Measurements from ENCODE around the gene MRTFA. TPM values are rescaled to one million over a fixed set of nuclear protein-coding genes. Genes with fewer than 3 reads are reported as not detected.

MRTFA gene
- total RNA-seq, 1 donor from 2014 or later: 48.9 TPM

DNA sequence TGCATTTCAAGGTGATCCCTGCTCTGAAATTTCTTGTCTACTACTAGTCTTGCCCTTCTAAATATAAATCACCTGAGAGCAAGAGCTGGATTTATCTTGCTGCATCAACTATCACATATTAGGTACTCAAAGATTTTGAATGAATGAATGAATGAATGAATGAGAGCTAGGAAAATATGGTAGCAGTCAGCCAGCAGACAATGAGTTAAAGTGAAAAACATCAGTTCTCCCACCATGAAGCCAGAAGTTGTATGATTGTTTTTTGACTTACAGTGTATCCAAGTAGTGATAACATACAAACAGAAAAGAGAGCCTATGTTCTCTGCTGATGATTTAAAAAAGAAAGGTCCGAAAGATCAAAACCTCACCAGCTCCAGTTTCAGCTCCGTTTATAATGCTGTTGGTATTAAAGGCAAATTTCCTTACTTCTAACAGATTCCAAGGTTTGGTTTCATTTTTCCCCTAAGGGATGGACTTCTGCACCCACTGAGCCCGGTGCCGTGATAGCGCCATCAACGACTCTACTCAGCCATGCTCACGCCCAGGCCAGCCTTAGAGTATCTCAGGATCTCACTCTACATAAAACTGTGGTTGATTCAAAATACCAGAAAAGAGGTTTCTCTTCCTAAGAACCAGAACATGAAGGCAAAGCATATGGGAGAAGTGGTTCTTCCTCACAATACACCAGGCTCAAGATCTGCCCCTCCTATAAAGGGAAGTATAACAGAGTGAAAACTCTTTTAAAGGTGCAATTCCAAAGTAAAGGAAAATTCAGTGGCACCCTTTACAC lies 174.1 kb downstream of the MRTFA start:
- H3K27ac Mint-ChIP-seq: peak overlapping the region; percentile 98
- H3K27me3 Mint-ChIP-seq (ENCODE audit: low read depth): no peaks in the 10 kb centered on the region
- H3K36me3 Mint-ChIP-seq (ENCODE audit: low read depth): peaks cover 38% of the 10 kb centered on the region
- intact Hi-C loops (cut with micrococcal nuclease): loop anchor here (2.0 to 5.0 kb wide), 2 partner anchors 35 to 62 kb away; no protein-coding TSS in a partner anchor
- H3K9me3 Mint-ChIP-seq: no peaks in the 10 kb centered on the region
- peaks cover 53% of the 10 kb centered on the region for H3K4me1 Mint-ChIP-seq (ENCODE audit: low read depth)
- peak overlapping the region; percentile 93 for H3K4me3 Mint-ChIP-seq (ENCODE audit: low read depth)
- DNase-seq (ENCODE audit: low spot score): peak; percentile 22

- H3K27ac Mint-ChIP-seq: no peak overlapping the region
- DNase-seq (ENCODE audit: low spot score): no peak
- peaks cover 51% of the 10 kb centered on the region for H3K4me1 Mint-ChIP-seq (ENCODE audit: low read depth)
Measured at GRCh38 chr22:40453671-40454070, 182.8 kb downstream of the MRTFA start.

GRCh38 chr22:40452730-40453487 lies 183.6 kb downstream of the MRTFA start:
- Mint-ChIP-seq H3K27ac (no peak overlapping the region), H3K36me3 (ENCODE audit: low read depth) (peaks cover 41% of the 10 kb centered on the region), H3K4me3 (ENCODE audit: low read depth) (no peak overlapping the region), H3K9me3 (no peaks in the 10 kb centered on the region), H3K4me1 (ENCODE audit: low read depth) (peaks cover 46% of the 10 kb centered on the region), H3K27me3 (ENCODE audit: low read depth) (no peaks in the 10 kb centered on the region)
- intact Hi-C loops (cut with micrococcal nuclease): no loop called here
- no peak for DNase-seq (ENCODE audit: low spot score)

More at GRCh38 chr22:40453671-40454070, 182.8 kb downstream of the MRTFA start:
- Mint-ChIP-seq H3K9me3 (no peaks in the 10 kb centered on the region), H3K36me3 (ENCODE audit: low read depth) (peaks cover 45% of the 10 kb centered on the region), H3K4me3 (ENCODE audit: low read depth) (no peak overlapping the region), H3K27me3 (ENCODE audit: low read depth) (no peaks in the 10 kb centered on the region)
- intact Hi-C loops (cut with micrococcal nuclease): no loop called here

- Mint-ChIP-seq H3K27ac (peak overlapping the region; percentile 24), H3K4me3 (ENCODE audit: low read depth) (no peak overlapping the region), H3K27me3 (ENCODE audit: low read depth) (no peaks in the 10 kb centered on the region), H3K4me1 (ENCODE audit: low read depth) (peaks cover 47% of the 10 kb centered on the region), H3K36me3 (ENCODE audit: low read depth) (peaks cover 50% of the 10 kb centered on the region), H3K9me3 (no peaks in the 10 kb centered on the region)
- intact Hi-C loops (cut with micrococcal nuclease): no loop called here
- DNase-seq (ENCODE audit: low spot score): no peak
Measured at GRCh38 chr22:40451210-40451609, 185.3 kb downstream of the MRTFA start.

- peaks cover 52% of the 10 kb centered on the region for H3K36me3 Mint-ChIP-seq (ENCODE audit: low read depth)
- H3K27ac Mint-ChIP-seq: no peak overlapping the region
- H3K4me1 Mint-ChIP-seq (ENCODE audit: low read depth): peaks cover 48% of the 10 kb centered on the region
Measured at GRCh38 chr22:40450616-40451015, 185.9 kb downstream of the MRTFA start.

DNA sequence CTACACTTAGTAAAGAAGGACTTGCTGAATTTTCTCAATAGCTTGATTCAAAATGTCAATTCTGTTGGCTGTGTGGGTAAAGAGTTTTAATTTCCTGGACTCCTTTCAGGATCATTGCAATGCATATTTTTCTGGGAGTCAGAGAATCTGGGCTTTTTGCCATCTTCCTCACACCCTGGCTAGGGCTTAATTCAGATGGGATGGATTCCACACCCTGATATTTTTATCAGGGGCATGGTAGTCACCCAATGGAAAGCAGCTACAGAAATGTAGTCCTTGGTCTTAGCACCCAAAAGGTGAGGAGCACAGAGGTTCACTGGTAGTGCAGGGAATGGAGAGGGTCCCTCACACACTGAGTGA lies 186.9 kb downstream of the MRTFA start:
- intact Hi-C loops (cut with micrococcal nuclease): no loop called here
- Mint-ChIP-seq H3K27ac (no peak overlapping the region), H3K4me1 (ENCODE audit: low read depth) (peaks cover 48% of the 10 kb centered on the region), H3K36me3 (ENCODE audit: low read depth) (peaks cover 52% of the 10 kb centered on the region), H3K9me3 (no peaks in the 10 kb centered on the region), H3K27me3 (ENCODE audit: low read depth) (no peaks in the 10 kb centered on the region), H3K4me3 (ENCODE audit: low read depth) (no peak overlapping the region)
- no peak for DNase-seq (ENCODE audit: low spot score)

More at GRCh38 chr22:40450616-40451015, 185.9 kb downstream of the MRTFA start:
- no peaks in the 10 kb centered on the region for H3K27me3 Mint-ChIP-seq (ENCODE audit: low read depth)
- no peaks in the 10 kb centered on the region for H3K9me3 Mint-ChIP-seq
- H3K4me3 Mint-ChIP-seq (ENCODE audit: low read depth): no peak overlapping the region
- no peak for DNase-seq (ENCODE audit: low spot score)
- intact Hi-C loops (cut with micrococcal nuclease): no loop called here

DNA sequence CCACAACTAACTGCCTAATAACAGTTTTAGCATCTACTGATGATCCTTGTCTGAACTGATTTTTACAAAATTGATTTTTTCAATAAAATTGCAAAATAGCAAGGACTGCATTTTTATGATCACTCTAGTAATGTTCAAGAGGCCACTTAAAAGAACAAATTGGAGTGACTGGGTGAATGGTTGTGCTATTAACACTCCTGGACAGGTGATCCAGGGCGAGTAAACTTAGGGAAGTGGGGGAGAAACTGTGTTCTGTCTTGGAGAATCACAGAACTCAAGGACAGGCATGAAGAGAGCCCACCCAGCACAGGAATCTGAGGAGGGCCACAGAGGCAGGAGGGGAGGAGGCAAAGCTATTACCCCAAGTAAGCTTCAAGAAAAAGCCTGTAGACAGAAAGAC lies 190.3 kb downstream of the MRTFA start:
- peaks cover 38% of the 10 kb centered on the region for H3K4me1 Mint-ChIP-seq (ENCODE audit: low read depth)
- no peaks in the 10 kb centered on the region for H3K9me3 Mint-ChIP-seq

DNA sequence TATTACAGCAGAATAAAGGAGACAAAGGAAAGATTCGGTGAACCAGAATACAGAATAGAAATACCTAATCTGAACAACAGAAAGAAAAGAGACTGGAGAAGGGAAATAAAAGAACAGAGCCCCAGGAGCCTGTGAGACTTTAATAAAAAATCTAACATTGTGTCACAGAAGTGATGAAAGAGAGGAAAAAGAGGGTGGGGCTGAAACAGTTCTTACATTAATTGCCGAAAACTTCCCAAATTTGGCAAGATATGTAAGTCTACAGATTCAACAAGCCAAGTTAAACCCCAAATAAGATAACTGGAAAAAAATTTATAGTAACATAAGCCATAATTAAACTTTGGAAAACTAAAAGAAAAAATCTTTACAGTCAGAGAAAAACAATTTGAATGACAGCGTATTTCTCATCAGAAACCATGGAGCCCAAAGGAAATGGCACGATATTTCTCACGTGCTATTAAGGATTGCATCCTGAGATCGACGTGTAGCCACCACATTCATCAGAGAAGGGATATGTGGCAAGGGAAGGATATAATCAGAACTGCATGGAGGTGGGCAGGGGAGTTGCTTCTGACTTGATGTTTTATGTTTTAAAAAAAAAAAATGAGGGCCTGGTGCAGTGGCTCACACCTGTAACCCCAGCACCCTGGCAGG lies 192.2 kb downstream of the MRTFA start:
- intact Hi-C loops (cut with micrococcal nuclease): no loop called here
- Mint-ChIP-seq H3K4me3 (ENCODE audit: low read depth) (no peak overlapping the region), H3K27me3 (ENCODE audit: low read depth) (no peaks in the 10 kb centered on the region), H3K27ac (peak overlapping the region; percentile 8), H3K4me1 (ENCODE audit: low read depth) (peaks cover 37% of the 10 kb centered on the region), H3K9me3 (no peaks in the 10 kb centered on the region), H3K36me3 (ENCODE audit: low read depth) (peaks cover 61% of the 10 kb centered on the region)
- no peak for DNase-seq (ENCODE audit: low spot score)

More for the DNA sequence above, 190.3 kb downstream of the MRTFA start:
- DNase-seq (ENCODE audit: low spot score): no peak
- intact Hi-C loops (cut with micrococcal nuclease): no loop called here
- Mint-ChIP-seq H3K27ac (peak overlapping the region; percentile 3), H3K27me3 (ENCODE audit: low read depth) (no peaks in the 10 kb centered on the region), H3K4me3 (ENCODE audit: low read depth) (no peak overlapping the region), H3K36me3 (ENCODE audit: low read depth) (peaks cover 53% of the 10 kb centered on the region)

DNA sequence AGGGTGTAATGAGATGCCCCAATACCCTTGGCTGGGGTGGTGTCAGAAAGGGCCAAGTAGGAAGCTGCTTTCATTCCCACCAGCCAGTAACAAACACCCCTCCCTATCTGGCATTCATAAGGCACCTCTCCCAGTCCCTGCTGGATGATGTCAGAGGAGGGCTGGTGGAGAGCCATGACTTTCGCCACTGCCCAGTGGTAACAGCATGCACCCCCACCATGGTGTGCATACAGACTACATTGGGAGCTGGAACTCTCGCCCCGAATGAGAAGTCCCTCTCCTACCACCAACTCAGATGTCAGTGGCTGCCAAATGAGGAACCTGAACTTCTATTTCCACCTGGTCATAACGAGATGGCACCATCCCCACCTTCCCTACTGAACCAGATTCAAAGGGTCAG lies 192.8 kb downstream of the MRTFA start:
- DNase-seq (ENCODE audit: low spot score): no peak
- Mint-ChIP-seq H3K27ac (peak overlapping the region; percentile 8), H3K9me3 (no peaks in the 10 kb centered on the region), H3K27me3 (ENCODE audit: low read depth) (no peaks in the 10 kb centered on the region), H3K36me3 (ENCODE audit: low read depth) (peaks cover 58% of the 10 kb centered on the region), H3K4me3 (ENCODE audit: low read depth) (no peak overlapping the region), H3K4me1 (ENCODE audit: low read depth) (peaks cover 37% of the 10 kb centered on the region)
- intact Hi-C loops (cut with micrococcal nuclease): no loop called here

DNA sequence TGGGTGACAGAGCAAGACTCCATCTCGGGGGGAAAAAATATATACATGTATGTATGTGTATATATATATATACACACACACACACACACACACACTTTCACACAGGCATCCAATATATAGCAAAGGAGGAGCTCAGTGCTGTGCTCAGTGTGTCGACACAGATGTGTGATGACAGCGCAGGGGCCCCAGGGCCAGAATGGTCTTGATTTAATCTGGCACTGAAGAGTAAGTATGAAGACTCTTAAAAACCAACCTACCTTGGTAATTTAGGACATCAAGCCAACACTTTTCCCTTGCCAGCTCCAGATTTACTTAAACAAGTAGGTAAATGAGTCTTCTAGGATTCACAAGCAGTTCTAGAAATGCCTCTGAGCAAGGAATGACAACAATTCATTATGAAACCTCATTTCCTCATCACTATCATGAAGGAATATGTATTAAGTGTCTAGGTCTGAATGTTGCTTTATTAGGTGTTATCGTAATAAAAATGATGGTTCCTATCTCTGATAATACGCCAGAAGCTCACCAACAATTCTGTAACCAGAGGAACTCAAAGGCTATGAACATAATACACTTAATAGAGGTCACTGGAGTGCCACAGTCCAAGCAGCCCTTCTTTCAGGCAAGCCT lies 194.6 kb downstream of the MRTFA start:
- intact Hi-C loops (cut with micrococcal nuclease): no loop called here
- H3K4me1 Mint-ChIP-seq (ENCODE audit: low read depth): peaks cover 42% of the 10 kb centered on the region
- H3K4me3 Mint-ChIP-seq (ENCODE audit: low read depth): no peak overlapping the region
- H3K36me3 Mint-ChIP-seq (ENCODE audit: low read depth): peaks cover 46% of the 10 kb centered on the region
- no peaks in the 10 kb centered on the region for H3K27me3 Mint-ChIP-seq (ENCODE audit: low read depth)
- no peak overlapping the region for H3K27ac Mint-ChIP-seq
- H3K9me3 Mint-ChIP-seq: no peaks in the 10 kb centered on the region
- DNase-seq (ENCODE audit: low spot score): no peak

GRCh38 chr22:40436505-40437431 lies 199.8 kb downstream of the MRTFA start:
- Mint-ChIP-seq H3K4me3 (ENCODE audit: low read depth) (peak overlapping the region; percentile 7), H3K27ac (peak overlapping the region; percentile 74), H3K9me3 (no peaks in the 10 kb centered on the region), H3K4me1 (ENCODE audit: low read depth) (peaks cover 43% of the 10 kb centered on the region), H3K27me3 (ENCODE audit: low read depth) (no peaks in the 10 kb centered on the region), H3K36me3 (ENCODE audit: low read depth) (peaks cover 31% of the 10 kb centered on the region)
- intact Hi-C loops (cut with micrococcal nuclease): loop anchor here (1.0 to 2.0 kb wide), 3 partner anchors 42 to 210 kb away; no protein-coding TSS in a partner anchor
- DNase-seq (ENCODE audit: low spot score): no peak
